ENCODE data around the gene CSK.

The CSK gene

DNA sequence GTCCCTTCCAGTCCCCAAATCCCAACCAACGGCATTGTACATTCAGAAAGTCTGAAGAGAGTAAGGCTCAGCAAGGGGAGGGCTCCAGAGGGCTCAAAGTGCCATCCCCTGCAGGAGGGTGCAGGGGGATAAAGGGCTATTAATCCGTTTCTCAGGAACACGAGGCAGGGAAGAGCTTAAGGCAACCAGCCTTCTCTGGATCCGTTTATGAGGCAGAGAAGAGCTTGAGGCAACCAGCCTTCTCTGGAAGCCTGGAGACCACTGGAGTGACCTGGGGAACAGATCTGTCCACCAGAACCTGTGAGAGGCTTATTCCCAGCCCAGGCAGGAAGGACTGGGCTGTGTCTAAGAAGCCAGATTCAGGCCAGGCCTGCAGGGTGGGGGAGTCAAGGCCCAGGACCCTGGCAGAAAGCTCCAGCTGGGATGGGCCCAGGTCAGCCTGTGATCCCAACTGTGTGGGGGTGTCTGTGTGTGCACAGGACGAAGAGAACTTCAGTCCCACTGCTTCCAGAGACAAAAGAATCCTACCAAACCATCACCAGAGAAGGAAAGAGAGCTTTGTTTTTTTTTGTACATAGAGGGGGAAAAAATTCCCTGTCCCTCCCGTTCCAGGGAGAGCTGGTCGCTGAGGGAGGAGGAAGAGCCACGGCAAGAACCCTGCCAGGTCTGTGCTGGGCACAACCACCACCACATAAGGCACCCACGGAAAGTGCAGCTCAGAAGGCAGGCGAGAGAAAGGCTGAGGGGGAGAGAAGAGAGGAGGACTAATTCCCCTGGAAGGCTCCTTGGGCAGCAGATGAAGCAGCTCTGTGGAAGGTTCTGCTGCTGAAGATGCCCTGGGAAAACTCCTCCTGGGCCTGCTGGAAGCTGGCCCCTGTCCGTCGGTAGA is 62.7 kb downstream of the CSK start:
- no peak for DNase-seq
- Histone ChIP-seq H3K9me3 (no peaks in the 10 kb centered on the region), H3K27me3 (no peaks in the 10 kb centered on the region), H3K4me1 (peaks cover 11% of the 10 kb centered on the region), H3K4me3 (ENCODE audit: low read depth, low read length) (no peak overlapping the region), H3K36me3 (peaks cover 12% of the 10 kb centered on the region)
- TF ChIP-seq, protein P1, sequence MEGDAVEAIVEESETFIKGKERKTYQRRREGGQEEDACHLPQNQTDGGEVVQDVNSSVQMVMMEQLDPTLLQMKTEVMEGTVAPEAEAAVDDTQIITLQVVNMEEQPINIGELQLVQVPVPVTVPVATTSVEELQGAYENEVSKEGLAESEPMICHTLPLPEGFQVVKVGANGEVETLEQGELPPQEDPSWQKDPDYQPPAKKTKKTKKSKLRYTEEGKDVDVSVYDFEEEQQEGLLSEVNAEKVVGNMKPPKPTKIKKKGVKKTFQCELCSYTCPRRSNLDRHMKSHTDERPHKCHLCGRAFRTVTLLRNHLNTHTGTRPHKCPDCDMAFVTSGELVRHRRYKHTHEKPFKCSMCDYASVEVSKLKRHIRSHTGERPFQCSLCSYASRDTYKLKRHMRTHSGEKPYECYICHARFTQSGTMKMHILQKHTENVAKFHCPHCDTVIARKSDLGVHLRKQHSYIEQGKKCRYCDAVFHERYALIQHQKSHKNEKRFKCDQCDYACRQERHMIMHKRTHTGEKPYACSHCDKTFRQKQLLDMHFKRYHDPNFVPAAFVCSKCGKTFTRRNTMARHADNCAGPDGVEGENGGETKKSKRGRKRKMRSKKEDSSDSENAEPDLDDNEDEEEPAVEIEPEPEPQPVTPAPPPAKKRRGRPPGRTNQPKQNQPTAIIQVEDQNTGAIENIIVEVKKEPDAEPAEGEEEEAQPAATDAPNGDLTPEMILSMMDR (IDR thresholded peaks at IDR 0.05; ENCODE audit: low read depth, low read length) = no peak

DNA sequence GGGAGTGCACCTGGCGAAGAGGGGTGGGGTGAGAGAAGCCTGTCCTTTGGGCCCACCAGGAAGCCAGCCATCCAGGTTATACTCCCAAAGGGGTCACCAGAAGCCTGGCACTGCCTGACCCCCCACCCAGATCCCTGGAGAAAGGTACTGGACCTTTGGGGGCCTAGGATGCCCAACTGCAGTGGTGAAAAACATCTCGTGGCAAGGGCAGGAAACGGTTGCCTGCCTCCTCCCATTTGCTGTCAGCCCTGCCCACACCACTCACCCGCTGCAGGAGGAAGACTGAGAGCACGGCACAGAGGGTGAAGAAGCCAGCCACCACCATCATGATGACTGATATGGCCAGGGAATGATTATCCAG is 63.3 kb downstream of the CSK start:
- Histone ChIP-seq H3K4me1 (peaks cover 11% of the 10 kb centered on the region), H3K4me3 (ENCODE audit: low read depth, low read length) (no peak overlapping the region), H3K27me3 (no peaks in the 10 kb centered on the region), H3K9me3 (no peaks in the 10 kb centered on the region), H3K36me3 (peaks cover 15% of the 10 kb centered on the region)
- DNase-seq = no peak
- TF ChIP-seq, protein P1 (IDR thresholded peaks at IDR 0.05; ENCODE audit: low read depth, low read length) = no peak

DNA sequence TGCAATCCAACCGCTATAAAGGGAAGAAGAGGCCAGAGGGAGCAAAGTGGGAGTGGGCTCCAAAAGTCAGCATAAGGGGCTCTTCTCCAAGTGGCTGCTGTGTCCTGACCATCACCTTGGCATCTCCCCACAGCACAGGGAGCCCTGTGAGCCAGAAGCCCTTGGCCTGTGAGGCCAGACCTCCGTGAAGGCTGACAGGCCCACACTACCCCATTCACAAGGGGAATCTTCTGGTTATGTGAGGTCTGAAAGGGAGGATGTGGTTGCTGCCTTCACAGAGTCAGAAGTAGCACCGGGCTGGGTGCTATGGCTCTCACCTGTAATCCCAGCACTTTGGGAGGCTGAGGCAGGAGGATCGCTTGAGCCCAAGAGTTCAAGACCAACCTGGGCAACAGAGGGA is 63.7 kb downstream of the CSK start:
- Histone ChIP-seq H3K4me3 (ENCODE audit: low read depth, low read length) (no peak overlapping the region), H3K27me3 (no peaks in the 10 kb centered on the region), H3K4me1 (peaks cover 11% of the 10 kb centered on the region), H3K36me3 (peaks cover 15% of the 10 kb centered on the region), H3K9me3 (no peaks in the 10 kb centered on the region)
- TF ChIP-seq, protein P1 (IDR thresholded peaks at IDR 0.05; ENCODE audit: low read depth, low read length) = no peak
- no peak for DNase-seq

DNA sequence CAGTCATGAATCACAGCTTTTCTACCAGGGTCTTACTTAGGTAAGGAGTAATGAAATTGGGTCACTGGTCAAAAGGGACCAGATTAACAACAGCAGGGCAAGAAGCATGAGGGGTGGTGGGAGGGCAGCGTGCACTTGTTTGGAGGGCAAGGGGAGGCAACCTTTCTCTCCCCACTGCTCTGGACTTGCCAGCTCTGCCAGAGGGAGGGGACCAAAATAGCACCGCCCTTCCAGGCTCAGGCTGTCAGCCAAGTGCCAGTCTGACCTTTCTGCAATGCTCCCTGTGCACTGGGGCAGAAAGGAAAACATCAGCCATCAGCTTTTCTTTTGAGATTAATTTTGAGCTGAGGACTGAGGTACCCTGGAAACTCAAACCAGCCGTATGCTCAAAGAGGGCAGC is 65.6 kb downstream of the CSK start:
- TF ChIP-seq, protein P1 (IDR thresholded peaks at IDR 0.05; ENCODE audit: low read depth, low read length) = no peak
- Histone ChIP-seq H3K36me3 (peaks cover 23% of the 10 kb centered on the region), H3K27me3 (no peaks in the 10 kb centered on the region), H3K9me3 (no peaks in the 10 kb centered on the region), H3K4me1 (peaks cover 9% of the 10 kb centered on the region), H3K4me3 (ENCODE audit: low read depth, low read length) (no peak overlapping the region)
- peak; percentile 12 for DNase-seq

DNA sequence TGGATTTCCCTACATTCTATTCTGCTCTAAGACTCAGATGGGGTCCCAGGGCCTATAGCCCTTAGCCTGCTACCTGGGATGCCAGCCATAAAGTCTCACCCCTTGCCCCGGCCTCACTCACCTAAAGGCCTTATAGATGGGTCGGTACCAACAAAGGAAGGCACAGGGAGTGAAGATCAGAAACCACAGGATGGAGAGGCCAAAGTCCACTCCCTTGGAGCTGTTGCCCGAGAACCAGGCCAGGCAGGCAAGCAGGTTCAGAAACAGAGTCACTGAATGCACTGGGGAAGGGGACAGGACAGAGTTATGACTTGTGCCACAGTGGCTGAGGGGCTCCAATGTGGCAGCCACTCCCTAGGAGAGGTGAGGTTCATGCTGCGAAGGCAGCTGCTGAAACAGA is 68.5 kb downstream of the CSK start:
- H3K4me3 ChIP-seq (ENCODE audit: low read depth, low read length) = no peak overlapping the region
- DNase-seq = no peak
- no peaks in the 10 kb centered on the region for H3K27me3 ChIP-seq
- peaks cover 32% of the 10 kb centered on the region for H3K36me3 ChIP-seq
- TF ChIP-seq, protein P1 (IDR thresholded peaks at IDR 0.05; ENCODE audit: low read depth, low read length) = no peak
- H3K9me3 ChIP-seq = no peaks in the 10 kb centered on the region
- no peaks in the 10 kb centered on the region for H3K4me1 ChIP-seq

DNA sequence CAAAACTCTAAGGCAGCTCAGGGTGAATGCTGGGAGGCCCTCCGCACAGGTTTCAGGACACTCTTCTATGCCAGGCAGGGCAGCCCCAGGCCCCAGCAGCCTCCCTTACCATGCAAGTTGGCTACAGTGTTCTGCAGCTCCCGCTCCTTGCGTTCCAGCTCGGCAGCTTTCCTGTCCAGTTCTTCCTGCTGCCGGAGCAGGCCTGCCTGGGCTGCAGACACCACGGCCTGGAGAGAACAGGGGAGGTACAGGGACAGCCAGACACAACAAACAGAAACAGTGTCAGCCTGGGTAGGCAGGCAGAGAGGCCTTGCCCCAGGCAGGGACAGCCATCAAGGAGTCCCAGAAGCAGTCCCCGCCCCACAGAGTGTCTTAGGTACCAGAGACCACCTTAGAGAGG is 70.1 kb downstream of the CSK start:
- DNase-seq = no peak
- Histone ChIP-seq H3K4me1 (no peaks in the 10 kb centered on the region; the same call in 1 of the 2 replicates), H3K27me3 (no peaks in the 10 kb centered on the region), H3K36me3 (peaks cover 32% of the 10 kb centered on the region), H3K9me3 (no peaks in the 10 kb centered on the region), H3K4me3 (ENCODE audit: low read depth, low read length) (no peak overlapping the region)
- TF ChIP-seq, protein P1 (IDR thresholded peaks at IDR 0.05; ENCODE audit: low read depth, low read length) = no peak

Data from BE2C (cell line).